ENCODE data around the gene HIP1. TPM values are rescaled to one million over a fixed set of nuclear protein-coding genes. Genes with fewer than 3 reads are reported as not detected.

Gene HIP1
- total RNA-seq, 1 donor from 2014 or later, result 17.7 TPM

DNA sequence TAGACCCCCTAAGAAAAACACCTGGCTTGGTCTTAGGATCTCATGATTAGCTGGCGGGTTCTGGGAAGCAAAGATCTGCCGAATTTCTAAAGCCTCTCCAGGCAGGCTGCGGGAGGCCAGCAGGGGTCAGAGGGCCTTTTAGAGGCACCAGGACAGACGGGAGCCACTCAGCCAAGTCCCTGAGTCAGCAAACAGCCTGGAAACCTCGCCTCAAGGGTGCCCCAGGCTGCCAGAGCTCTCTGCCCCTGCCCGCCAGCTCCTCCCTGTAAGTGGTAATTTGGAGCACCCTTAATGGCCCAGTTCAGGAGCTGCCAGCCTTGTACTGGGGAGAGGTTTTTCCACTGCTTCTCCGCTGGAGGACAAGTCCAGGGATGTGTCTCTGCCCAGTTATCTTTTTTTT is 88.7 kb downstream of the HIP1 start:
- no peaks in the 10 kb centered on the region for H3K9me3 ChIP-seq
- H3K27me3 ChIP-seq, result no peaks in the 10 kb centered on the region
- peak overlapping the region; percentile 22 for H3K27ac ChIP-seq
- no peak for DNase-seq (ENCODE audit: extremely low spot score in 2 of 2)
- H3K4me1 ChIP-seq, result peaks cover 16% of the 10 kb centered on the region
- TF ChIP-seq, protein P1, sequence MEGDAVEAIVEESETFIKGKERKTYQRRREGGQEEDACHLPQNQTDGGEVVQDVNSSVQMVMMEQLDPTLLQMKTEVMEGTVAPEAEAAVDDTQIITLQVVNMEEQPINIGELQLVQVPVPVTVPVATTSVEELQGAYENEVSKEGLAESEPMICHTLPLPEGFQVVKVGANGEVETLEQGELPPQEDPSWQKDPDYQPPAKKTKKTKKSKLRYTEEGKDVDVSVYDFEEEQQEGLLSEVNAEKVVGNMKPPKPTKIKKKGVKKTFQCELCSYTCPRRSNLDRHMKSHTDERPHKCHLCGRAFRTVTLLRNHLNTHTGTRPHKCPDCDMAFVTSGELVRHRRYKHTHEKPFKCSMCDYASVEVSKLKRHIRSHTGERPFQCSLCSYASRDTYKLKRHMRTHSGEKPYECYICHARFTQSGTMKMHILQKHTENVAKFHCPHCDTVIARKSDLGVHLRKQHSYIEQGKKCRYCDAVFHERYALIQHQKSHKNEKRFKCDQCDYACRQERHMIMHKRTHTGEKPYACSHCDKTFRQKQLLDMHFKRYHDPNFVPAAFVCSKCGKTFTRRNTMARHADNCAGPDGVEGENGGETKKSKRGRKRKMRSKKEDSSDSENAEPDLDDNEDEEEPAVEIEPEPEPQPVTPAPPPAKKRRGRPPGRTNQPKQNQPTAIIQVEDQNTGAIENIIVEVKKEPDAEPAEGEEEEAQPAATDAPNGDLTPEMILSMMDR (IDR thresholded peaks at IDR 0.05), result no peak
- TF ChIP-seq POLR2A (IDR thresholded peaks at IDR 0.05), result no peak
- no peak for TF ChIP-seq POLR2AphosphoS5 (IDR thresholded peaks at IDR 0.05; ENCODE audit: insufficient read depth in 1 of 2, low read depth in 1 of 2)
- intact Hi-C loops (cut with DNase I), result no loop called here
- H3K36me3 ChIP-seq, result no peaks in the 10 kb centered on the region
- no peak overlapping the region for H3K4me3 ChIP-seq

GRCh38 chr7:75649462-75649861 is 89.3 kb downstream of the HIP1 start:
- no peaks in the 10 kb centered on the region for H3K9me3 ChIP-seq
- H3K4me3 ChIP-seq, result no peak overlapping the region
- H3K36me3 ChIP-seq, result no peaks in the 10 kb centered on the region
- no peak for DNase-seq (ENCODE audit: extremely low spot score in 2 of 2)
- H3K27ac ChIP-seq, result peak overlapping the region; percentile 22
- peaks cover 16% of the 10 kb centered on the region for H3K4me1 ChIP-seq
- intact Hi-C loops (cut with DNase I), result no loop called here
- no peaks in the 10 kb centered on the region for H3K27me3 ChIP-seq
- TF ChIP-seq, protein P1 (IDR thresholded peaks at IDR 0.05), result no peak
- TF ChIP-seq POLR2A (IDR thresholded peaks at IDR 0.05) (no peak), POLR2AphosphoS5 (IDR thresholded peaks at IDR 0.05; ENCODE audit: insufficient read depth in 1 of 2, low read depth in 1 of 2) (no peak)

DNA sequence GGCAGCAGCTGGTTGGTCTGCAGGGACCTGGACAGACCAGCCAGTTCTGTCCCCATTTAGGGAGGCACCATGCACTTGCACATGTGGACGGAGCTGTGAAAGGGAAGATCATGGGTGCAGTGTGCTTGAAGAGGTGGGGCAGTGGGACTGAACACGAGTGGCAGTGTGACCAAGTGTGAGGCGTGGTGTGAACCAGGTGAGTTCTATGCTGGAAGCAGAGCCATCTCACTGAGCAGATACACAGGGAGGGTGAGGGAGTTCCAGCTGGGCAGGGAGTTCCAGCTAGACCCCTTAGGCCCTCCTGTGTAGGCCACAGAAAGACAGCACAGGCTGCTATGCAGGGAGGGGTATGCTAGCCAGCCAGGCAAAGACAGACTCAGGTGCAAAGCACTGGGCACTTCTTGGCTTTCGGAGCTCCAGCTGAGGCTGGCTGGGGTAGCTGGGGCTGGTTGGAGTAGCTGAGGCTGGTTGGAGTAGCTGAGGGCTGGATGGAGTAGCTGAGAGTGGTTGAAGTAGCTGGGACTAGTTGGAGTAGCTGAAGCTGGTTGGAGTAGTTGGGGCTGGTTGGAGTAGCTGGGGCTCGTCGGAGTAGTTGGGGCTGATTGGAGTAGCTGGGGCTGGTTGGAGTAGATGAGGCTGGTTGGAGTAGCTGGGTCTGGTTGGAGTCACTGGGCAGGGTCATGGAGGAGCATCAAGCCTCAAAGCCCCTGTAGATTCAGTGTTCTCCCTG is 90.9 kb downstream of the HIP1 start:
- Histone ChIP-seq H3K9me3 (no peaks in the 10 kb centered on the region), H3K4me1 (peaks cover 16% of the 10 kb centered on the region), H3K4me3 (no peak overlapping the region), H3K36me3 (no peaks in the 10 kb centered on the region), H3K27me3 (no peaks in the 10 kb centered on the region), H3K27ac (no peak overlapping the region)
- intact Hi-C loops (cut with DNase I), result no loop called here
- no peak for DNase-seq (ENCODE audit: extremely low spot score in 2 of 2)
- TF ChIP-seq POLR2A (IDR thresholded peaks at IDR 0.05) (no peak), POLR2AphosphoS5 (IDR thresholded peaks at IDR 0.05; ENCODE audit: insufficient read depth in 1 of 2, low read depth in 1 of 2) (no peak)
- TF ChIP-seq, protein P1 (IDR thresholded peaks at IDR 0.05), result no peak

DNA sequence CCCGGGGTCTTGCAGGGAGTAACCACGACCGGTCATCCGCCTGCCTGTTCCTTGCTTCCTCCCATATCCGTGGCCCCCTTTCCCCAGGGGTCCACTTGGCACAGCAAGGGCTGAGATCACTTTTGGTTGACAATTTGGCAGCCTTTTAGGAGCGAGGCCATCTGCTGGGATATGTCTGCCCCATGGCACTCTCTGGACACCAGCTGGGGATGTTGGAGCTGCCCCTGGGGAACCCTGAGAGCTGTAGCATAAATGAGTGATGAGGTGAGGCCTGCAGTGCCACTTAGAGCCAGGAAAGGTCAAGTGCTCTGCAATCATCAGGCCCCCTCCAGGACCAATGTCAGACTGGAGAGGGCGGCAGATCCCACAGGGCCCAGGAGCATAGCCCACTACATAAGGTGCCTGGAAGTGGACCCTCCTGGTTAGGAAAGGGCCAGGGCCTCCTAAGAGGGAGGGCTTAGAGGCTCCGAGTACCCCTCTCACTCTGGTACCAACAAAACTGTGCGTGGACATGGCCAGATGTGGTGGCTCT is 92.1 kb downstream of the HIP1 start:
- TF ChIP-seq POLR2AphosphoS5 (IDR thresholded peaks at IDR 0.05; ENCODE audit: insufficient read depth in 1 of 2, low read depth in 1 of 2), result no peak
- TF ChIP-seq POLR2A (IDR thresholded peaks at IDR 0.05), result no peak
- TF ChIP-seq, protein P1 (IDR thresholded peaks at IDR 0.05), result no peak
- no peaks in the 10 kb centered on the region for H3K36me3 ChIP-seq
- peaks cover 16% of the 10 kb centered on the region for H3K4me1 ChIP-seq
- no peak for DNase-seq (ENCODE audit: extremely low spot score in 2 of 2)
- intact Hi-C loops (cut with DNase I), result no loop called here
- no peak overlapping the region for H3K27ac ChIP-seq
- H3K27me3 ChIP-seq, result no peaks in the 10 kb centered on the region
- H3K4me3 ChIP-seq, result no peak overlapping the region
- no peaks in the 10 kb centered on the region for H3K9me3 ChIP-seq

DNA sequence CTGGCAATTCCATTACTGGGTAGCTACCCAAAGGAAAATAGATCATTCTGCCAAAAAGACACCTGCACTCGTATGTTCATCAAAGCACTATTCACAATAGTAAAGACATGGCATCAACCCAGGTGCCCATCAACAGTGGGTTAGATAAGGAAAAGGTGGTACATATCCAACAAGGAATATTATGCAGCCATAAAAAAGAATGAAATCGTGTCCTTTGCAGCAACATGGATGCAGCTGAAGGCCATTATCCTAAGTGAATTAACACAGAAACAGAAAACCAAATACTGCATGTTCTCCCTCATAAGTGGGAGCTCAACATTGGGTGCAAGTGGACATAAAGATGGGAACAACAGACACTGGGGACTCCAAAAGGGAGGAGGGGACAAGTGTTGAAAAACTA is 93.2 kb downstream of the HIP1 start:
- H3K36me3 ChIP-seq, result no peaks in the 10 kb centered on the region
- intact Hi-C loops (cut with DNase I), result no loop called here
- H3K27ac ChIP-seq, result no peak overlapping the region
- no peaks in the 10 kb centered on the region for H3K9me3 ChIP-seq
- H3K4me1 ChIP-seq, result peaks cover 12% of the 10 kb centered on the region
- DNase-seq (ENCODE audit: extremely low spot score in 2 of 2), result no peak
- TF ChIP-seq POLR2A (IDR thresholded peaks at IDR 0.05), result no peak
- TF ChIP-seq POLR2AphosphoS5 (IDR thresholded peaks at IDR 0.05; ENCODE audit: insufficient read depth in 1 of 2, low read depth in 1 of 2), result no peak
- TF ChIP-seq, protein P1 (IDR thresholded peaks at IDR 0.05), result no peak
- H3K4me3 ChIP-seq, result no peak overlapping the region
- H3K27me3 ChIP-seq, result no peaks in the 10 kb centered on the region
